ENCODE results near the gene PCDH8.
"Not testable (repeated sequence)": the region's sequence is repeated elsewhere in the genome, so short reads cannot be mapped to it uniquely, and the experiment has no call there.

Gene PCDH8

DNA sequence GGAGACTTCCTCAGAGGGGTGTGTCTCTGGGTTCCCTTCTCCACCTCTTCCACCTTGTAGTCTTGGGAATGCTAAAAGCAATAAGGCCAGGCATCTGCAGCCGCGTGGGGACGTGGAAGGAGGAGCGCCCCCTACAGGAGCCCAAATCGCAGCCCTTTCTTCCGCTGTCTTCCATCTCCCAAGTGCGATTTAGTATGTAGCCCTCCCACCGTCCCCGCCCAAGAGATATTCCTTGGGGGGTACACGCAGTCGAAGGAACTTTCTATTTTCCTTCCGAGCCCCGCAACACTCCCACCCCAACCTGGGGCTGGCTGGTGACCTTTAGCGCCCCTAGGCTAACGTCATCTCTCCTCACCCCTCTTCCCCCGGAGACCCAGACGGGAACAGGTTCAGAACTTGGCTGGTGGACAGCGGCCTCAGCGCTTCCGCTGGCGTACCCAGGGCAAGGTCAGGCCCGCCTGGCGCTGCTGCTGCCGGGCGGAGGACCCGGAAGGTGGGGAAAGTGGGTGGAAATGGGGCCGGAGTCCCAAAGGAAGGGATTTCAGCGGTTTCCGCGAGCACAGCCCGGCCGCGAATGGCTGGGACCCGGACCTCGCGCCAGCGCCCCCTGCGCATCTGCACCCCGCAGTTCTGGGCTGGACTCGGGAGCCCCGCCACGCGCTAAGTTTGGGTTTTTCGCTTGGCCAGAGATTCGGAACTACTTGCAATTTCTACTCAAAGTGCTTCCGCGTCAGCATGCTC is 2.1 kb upstream of the PCDH8 start:
- DNase-seq = peak; percentile 57 to 64

DNA sequence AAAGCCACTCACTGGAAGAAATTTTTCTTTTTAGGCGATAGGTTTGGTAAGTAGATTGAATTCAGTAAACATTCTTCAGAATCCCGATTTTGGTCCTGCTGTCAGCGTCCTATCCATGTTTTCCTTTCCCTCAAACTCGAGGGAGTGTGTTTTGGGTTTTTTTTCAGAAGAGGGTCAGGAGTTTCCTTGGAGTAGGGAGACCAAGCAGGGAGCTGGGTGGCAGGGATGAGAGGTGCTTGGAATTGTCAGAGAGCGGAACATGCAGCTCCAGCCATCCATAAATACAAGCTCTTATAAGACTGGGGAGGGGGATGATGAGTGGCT is 1.6 kb upstream of the PCDH8 start:
- no peak for DNase-seq

DNA sequence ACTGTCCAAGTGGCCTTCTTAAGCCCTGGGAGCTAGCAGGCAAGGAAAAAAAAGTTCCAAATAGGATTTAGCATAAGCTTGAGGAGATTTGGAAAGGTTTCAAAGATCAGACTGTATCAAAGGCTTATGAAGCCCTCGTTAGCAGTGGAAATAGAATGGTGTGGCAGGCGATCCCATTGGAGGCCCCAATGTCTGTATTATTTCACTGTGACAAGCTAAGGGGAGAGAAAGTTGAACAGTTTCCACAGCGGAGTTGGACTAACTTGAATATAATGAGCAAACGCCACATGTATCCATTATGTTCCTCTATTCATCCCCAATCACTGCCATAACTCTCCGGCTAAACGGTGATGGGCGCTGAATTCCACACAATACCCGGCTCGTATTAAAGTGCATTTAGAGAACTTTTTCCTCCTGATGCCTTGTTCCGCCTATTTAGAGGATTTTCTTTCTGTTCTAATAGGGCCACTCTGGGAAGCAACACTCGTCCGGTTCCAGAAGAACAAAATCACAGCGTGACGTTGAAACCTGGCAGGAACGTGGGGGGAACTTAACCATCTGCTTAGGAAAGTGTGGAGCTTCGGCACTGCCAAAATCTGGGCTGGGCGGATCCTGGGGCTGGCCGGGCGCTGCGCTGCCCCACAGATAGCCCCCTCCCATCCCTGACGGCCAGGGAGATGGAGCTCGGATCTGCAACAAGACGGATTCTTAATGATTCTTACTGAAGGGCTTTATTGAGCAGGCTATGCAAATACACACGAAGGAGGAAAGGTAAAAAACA is 1.0 kb upstream of the PCDH8 start:
- DNase-seq = no peak

DNA sequence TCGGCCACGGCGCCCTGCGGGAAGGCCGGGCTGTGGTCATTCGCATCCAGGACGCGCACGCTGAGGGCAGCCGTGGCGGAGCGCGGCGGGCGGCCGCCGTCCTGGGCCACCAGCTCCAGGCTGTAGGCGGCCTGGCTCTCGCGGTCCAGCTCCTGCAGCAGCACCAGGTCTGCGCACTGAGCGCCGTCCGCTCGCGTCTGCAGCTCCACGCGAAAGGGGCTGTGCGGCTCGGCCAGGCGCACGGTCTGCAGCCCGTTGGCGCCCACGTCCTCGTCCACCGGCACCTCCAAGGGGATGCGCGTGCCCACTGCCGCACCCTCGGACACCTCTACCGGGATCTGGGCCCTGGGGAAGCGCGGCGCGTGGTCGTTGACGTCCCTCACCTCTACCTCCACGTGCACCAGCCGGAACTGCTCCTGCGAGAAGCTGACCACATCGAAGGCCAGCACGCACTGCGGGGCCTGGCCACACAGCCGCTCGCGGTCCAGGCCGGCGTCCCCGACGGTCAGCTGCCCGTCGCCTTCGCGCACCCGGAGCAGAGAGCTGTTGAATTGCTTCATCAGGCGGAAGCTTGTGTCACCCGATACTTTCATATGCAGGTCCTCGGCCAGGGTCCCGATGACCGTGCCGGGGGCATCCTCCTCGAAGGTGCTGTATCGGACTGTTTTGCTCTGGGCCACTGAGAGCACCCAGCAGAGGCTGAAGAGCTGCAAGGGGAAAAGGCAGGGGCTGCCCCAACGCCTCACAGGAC is 583 bp downstream of the PCDH8 start:
- no peak for DNase-seq

DNA sequence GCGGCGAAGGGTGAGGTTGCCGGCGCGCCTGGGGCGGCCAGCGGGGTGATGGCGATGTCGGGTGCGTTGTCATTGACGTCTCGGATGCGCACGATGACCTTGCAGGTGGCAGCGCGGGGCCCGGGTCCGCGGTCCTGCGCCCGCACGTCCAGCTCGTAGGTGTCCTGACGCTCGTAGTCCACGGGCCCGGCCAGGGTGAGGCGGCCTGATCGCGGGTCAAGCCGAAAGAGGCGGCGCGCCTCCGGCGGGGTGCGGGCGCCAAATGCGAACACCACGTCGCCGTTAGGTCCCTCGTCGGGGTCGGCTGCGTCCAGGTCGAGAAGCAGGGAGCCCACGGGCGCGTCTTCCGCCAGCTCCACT is 1.1 kb downstream of the PCDH8 start:
- no peak for DNase-seq

DNA sequence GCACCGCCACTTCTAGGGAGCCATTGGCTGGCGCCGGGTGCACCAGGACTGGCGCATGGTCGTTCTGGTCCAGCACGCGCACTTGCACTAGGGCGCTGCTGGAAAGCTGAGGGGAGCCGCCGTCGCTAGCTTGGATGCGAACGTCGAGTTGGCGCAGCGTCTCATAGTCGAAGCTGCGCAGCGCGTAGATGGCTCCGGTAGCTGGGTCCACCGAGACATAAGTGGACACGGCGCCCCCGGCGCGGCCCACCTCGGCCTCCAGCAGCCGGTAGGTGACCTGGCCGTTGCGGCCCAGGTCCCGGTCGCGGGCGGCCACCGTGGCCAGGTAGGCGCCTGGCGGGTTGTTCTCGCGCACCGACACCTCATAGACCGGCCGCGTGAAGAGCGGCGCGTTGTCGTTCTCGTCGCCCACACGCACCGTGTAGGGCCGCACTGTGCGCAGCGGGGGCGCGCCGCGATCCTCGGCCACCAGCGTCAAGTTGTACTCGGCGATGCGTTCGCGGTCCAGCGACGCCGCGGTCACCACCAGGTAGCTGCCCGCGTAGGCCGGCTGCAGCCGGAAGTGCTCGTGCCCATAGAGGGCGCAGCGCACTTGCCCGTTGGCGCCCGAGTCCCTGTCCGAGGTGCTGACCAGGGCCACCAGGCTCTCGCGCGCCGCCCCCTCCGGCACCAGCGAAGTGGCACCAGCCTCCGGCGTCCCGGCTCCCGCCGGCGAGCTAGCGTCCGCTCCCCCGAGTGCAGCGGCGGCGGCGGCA is 1.7 kb downstream of the PCDH8 start:
- no peak for DNase-seq

DNA sequence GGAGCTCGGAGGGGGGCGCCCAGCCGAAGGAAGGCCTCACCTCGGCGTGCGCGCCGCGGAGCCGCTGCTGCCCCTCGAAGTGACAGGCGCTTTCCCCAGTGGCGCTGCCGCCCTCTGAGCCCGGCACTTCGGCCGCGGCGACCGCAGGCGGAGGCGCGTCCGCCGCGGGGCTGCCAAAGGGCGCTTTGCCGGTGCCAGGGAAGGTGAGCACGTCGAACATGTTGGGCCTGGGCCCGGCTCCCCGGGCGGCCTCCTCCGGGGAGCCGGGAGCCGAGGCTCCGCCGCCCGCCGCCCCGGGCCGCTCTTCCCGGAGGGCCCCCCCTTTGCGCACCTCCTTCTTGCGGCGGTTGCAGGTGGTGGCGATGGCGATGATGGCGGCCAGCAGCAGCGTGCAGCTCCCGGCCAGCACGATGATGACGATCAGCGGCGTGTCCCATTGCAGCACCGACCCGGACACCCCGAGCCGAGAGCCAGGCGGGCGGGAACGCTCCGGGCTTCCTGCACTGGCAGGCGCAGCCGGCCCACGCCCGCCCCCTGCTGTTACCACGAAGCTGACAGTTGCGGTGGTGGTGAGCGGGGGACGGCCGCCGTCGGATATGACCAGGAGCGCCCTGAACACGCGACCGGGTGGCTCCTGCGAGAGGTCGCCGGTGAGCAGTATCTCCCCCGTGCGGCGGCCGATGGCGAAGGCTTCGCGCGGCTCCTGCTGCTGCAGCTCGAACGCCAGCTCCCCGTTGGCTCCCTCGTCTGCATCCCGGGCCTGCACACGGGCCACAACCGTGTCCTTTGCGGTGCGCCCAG is 2.5 kb downstream of the PCDH8 start:
- DNase-seq = no peak

DNA sequence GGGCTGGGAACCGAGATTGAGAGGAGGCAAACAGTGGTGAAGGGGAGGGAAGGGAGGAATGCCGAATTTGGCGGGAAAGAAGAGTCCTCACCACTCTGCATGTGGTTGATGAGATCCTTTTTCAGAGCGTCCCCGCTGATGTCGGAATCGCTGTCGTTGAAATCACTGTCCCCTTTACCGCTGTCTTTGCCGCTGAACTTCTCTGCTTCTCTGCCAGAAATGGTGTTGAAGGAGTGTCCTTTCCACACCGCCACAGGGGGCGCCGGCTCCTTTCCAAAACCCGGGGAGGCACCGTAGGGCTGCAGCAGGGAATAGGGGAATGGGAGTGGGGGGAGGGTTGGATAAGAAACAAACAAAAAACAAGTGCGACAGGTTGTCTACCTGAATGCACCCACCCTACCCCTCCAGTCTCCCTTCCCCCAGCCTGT is 3.1 kb downstream of the PCDH8 start:
- no peak for DNase-seq

DNA sequence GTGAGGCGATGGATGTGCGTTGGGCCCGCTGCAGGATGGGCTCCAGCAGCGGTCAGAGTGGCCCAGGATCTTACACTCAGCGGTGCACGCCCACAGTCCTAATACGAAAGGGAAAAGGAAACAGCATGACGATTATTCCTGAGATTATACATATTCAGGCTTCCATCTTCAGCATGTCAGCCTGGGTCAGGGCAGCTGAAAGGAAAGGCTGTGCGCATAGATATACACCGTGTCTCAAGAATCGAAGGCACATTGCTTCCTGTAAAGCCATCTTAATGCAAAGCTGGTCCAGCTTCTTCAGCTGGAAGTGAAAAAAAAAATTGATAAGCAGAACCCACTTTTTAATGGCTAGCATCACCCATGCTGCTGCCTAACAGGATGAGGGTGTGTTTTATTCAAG is 3.6 kb downstream of the PCDH8 start:
- no peak for DNase-seq

DNA sequence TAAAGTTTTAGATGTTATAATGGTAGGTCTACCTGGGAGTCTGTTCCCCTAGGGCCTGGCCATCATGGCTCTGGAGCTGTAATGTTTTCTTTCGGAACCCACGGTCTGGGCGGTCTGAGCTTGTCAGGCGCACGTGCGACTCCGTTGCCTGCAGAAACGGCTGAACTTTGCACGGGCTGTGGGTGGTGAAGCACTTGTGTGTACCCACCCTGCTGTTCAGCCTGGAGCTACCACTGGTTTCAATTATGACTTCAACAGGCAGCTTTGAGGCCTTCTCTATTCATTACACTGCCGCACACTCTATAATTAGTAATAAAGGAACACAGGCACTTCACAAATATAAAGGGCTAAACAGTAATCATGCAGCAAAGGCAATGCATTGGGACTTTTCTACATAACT is 6.0 kb downstream of the PCDH8 start:
- DNase-seq = no peak

DNA sequence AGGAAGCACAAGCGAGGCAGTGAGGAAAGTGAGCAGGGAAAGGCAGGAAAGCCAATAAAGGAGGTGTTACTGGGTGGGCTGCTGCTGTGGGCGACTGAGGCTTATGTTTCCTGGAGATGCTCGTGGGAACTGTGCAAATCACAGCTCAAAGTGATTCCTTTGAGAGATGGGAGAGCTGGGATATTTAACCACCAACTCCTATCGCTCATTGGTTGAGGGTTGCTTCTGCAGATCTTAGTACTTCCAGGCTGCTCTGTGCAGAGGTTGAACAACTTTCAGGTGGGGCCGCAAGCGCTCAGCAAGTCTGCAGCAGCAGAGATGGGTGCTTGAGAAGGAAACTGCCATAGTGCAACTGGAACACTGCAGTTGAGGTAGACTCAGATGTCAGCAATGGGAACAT is 8.4 kb downstream of the PCDH8 start:
- DNase-seq = no peak

DNA sequence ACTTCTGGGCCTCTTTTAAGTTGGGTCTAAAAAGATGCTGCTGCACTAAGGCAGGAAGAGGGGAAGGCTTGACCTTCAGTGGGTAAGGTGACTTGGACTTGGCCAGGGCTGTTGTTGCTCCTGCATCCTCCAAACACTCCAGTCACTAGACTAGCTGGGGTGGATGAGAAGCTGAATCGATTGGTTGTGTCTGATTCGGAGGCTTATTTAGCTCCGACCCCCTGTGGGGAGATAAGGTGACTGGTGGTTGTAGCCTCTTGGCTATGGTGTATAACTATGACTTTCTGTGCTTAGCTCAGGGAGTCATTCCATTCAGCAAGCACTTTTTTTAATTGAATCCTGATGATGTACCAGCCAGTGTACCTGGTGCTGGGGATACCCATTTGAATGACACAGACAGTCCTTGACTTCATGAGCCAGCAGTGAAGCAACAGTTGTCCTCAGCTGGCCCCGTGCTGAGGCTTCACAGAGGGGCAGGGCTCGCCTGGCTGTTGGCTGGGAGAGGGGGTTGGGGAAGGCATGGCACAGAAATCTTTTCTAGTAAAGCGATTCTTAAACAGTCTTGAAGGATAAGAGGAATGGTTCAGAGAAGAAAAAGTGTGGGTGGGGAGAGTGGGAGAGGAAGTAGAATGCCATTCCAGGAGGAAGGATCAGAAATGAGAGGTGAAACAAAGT is 9.9 kb downstream of the PCDH8 start:
- no peak for DNase-seq

DNA sequence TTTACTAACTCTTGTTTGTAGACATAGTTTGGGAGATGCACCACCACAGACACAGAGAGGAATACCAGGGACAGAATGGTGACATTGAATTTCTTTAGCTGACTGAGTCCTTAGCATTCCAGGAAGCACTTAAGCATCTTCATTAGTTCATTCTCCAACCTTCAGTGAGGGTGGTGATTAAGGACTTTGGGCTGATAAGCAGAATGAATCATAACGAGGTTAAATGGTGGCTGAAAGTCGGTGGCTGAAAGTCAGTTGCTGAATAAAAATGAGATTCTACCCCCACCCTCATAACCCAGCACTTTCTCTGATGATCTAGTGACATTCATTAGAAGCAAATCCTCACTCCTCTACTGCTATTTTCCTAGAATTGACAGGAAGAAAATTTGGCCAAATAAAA is 10.6 kb downstream of the PCDH8 start:
- no peak for DNase-seq

DNA sequence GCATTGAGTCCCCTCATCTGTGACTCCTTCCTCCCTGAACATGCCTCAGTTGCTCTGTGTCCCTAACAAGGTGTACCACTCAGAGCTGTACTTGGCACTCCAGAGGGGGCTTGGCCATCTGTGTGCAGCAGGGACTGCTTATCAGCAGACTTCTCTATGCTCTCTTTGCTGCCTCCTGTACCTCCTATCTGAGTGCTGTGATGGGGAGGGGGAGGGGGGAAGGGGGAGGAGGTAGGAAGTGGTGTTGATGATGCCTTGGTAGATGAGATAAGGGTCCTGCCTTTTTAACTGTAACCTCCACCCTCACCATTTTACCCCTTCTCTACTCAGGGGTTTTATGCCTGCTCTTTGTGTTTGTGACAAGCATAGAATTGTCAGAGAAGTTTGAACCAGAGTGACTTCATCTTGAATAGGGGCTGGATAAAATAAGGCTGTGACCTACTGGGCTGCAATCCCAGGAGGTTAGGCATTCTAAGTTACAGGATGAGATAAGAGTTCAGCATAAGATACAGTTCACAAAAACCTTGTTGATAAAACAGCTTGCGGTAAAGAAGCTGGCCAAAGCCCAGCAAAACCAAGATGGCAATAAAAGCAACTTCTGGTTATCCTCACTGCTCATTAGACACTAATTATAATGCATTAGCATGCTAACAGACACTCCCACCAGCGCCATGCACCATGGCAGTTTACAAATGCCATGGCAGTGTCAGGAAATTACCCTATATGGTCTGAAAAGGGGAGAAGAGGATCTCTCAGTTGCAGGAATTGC is 13.2 kb downstream of the PCDH8 start:
- no peak for DNase-seq

DNA sequence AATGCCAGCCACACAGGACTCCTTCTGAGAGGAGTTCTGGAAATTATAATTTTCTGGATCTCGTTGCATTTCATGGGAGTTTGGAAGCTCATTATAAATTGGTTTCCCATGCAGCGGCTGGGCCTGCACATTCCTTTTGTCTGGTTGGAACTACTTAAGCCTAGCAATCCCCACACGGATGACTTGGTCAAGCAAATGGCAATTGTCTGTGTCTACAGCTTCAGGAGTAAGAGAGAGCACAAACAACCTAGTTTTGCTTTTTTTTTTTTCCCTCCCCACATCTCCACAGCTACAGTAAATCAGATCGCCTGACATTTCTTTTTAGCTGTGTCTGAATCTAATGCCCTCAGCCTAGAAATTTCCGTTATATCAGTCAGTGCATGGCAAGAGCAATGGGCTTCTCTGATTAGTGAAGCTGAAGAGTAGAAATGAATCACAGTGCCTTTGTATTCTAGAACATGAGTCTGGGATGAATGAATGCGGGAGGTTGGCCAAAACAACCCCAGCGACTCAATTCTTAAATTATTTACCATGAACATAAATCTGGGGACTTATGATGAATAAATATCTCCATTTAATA is 15.1 kb downstream of the PCDH8 start:
- DNase-seq = no peak

DNA sequence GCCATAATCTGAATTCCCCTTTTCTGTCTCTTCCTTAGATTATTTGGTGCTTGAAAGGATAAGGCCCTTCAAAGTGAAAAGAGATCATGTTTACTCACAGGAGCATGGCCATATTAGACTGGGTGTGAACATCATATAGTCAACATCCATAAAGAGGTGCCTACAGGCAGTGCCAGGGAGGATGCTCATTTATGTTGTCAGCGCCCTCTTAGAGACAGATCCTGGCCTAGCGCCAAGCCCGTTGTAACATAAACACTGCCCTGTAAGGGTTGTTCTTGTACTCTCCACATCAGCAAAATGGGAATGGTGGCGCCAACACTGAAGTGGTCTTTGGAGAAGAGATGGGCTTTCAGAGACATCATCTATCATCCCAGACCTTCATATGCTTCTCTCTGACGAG is 16.1 kb downstream of the PCDH8 start:
- DNase-seq = peak; percentile 52 to 78

DNA sequence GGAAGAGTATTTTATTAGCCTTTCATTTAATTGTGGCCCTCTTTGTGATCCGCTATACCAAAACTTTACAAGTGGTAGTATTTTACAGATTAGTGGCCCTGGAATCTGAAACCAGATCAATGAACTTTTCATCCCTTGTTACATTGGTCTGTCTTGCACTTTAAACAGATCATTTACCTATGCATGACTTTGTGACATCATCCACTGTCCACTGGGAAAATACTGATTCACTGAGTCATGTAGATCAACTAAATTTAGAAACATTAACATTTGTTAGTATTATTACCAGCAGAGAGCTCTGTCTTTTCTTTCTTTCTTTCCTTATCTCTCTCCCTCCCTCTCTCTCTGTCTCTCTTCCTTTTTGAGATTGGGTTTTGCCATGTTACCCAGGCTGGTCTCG is 17.5 kb downstream of the PCDH8 start:
- no peak for DNase-seq

DNA sequence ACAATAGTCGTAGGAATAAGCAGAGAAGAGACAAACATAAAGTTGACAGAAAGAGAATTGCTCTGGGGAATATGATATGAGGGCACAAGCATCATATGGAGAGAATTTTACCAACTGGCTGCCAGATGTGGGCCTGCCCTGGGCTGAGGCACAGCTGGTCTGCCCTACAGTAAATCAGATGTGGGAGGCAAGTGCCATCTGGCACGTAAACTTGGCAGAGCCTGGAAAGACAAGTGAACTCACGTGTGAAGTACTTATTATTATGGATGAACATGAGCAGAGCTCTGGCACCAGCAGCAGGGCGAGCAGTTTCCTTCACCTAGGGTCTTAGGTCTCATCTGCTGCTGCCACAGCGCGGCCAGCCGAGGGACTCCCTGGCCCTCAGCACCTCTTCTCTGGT is 20.6 kb downstream of the PCDH8 start:
- DNase-seq = peak; percentile 27 to 33

DNA sequence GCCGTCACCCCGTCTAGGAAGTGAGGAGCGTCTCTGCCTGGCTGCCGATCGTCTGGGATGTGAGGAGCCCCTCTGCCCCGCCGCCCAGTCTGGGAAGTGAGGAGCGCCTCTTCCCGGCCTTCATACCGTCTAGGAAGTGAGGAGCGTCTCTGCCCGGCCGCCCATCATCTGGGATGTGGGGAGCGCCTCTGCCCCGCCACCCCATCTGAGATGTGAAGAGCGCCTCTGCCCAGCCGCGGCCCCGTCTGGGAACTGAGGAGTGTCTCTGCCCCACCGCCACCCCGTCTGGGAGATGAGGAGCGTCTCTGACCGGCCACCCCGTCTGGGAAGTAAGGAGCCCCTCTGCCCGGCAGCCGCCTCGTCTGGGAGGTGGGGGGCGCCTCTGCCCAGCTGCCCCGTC is 30.6 kb downstream of the PCDH8 start:
- DNase-seq = not testable (repeated sequence)

DNA sequence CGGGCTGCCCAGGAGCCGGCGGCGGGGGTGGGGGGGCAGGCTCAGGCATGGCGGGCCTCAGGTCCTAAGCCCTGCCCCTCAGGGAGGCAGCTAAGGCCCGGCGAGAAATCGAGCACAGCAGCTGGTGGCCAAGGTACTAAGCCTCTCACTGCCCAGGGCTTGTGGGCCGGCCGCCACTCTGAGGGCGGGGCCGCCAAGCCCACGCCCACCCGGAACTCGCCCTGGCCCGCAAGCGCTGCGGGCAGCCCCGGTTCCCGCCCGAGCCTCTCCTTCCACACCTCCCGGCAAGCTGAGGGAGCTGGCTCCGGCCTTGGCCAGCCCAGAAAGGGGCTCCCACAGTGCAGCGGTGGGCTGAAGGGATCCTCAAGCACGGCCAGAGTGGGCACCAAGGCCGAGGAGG is 33.1 kb downstream of the PCDH8 start:
- no peak for DNase-seq

DNA sequence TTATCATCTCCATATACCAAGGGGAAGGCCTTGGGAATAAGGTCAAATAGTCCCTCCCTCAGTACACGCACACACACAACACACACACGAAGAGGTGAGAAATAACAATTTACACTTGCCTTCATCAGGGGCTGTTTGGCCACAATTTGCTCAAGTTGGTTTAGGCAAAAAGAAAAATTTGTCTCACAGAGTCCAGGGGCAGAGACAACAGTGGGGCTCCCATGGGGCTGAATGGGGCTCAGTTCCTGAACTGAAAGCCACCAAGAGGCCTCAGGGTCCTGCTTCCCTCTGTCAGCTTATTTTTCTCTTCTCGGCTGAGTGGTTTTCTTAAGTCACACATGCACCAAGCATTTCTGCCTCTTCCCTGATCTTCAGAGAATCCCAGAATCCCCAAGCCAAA is 35.5 kb downstream of the PCDH8 start:
- DNase-seq = no peak

All from SHP77 (cell line).